B cell (primary cell): ENCODE results near the gene ATP12A. TPM values are rescaled to one million over a fixed set of nuclear protein-coding genes. Genes with fewer than 3 reads are reported as not detected.

Source experiments
- ATAC-seq: fragments of 200-7000 bp; cut with Tn5 transposase; one replicate; pipeline ENCODE4 v1.10.0; 2021; ENCODE audit warnings: low read depth, mild to moderate bottlenecking, moderate number of reproducible peaks, moderate library complexity
- CTCF ChIA-PET: fragments of 350-600 bp; sonication (Branson Sonifier 250); formaldehyde crosslinking; loops from one replicate; lab custom pipeline; 2021; ENCODE audit warnings: antibody characterized with exemption, inconsistent platforms; lab: Charles Lee
- POLR2A ChIA-PET: fragments of 350-600 bp; sonication (Branson Sonifier 250); formaldehyde crosslinking; loops from one replicate; lab custom pipeline; 2021; ENCODE audit warnings: antibody characterized with exemption; lab: Charles Lee
- DNase-seq: peaks from one replicate; pipeline ENCODE4 v3.0.0; 2013
- H2AFZ ChIP-seq: 2 replicates; pipeline ENCODE4 v1.6.1; 2012; ENCODE audit warnings: mild to moderate bottlenecking, low read depth, low read length; ENCODE audit not compliant: insufficient read depth, poor library complexity, severe bottlenecking
- H3K27ac ChIP-seq, 2 donors: 1 replicate in 1 of 2; 2 replicates in 1 of 2; pipeline ENCODE4 v1.5.1; 2012 to 2013; ENCODE audit warnings: low read length in 2 of 2, mild to moderate bottlenecking in 2 of 2, moderate library complexity in 1 of 2
- H3K27me3 ChIP-seq, 4 experiments: fragments of 200-600 bp in 1 of 4; sonication (generic) in 1 of 4; replicated peaks in 1 of 4; 1 replicate in 2 of 4; 2 replicates in 2 of 4; pipeline versions ENCODE4 v1.6.1 to v1.7.0; 2013 to 2016; ENCODE audit warnings: low read length in 3 of 4, mild to moderate bottlenecking in 2 of 4, mixed read lengths in 1 of 4, moderate library complexity in 1 of 4; ENCODE audit not compliant: insufficient read depth in 4 of 4, control insufficient read depth in 3 of 4; ENCODE audit errors: control extremely low read depth in 1 of 4
- H3K36me3 ChIP-seq, 2 experiments: replicated peaks in 1 of 2; 1 replicate in 1 of 2; 2 replicates in 1 of 2; pipeline versions ENCODE4 v1.6.1 to v1.7.1; 2013; ENCODE audit warnings: low read length in 1 of 2; ENCODE audit not compliant: insufficient read depth in 2 of 2, control insufficient read depth in 1 of 2; ENCODE audit errors: control extremely low read depth in 1 of 2, extremely low read depth in 1 of 2
- H3K4me1 ChIP-seq, 2 donors: fragments of 200-600 bp in 1 of 2; sonication (generic) in 1 of 2; 1 replicate in 1 of 2; 2 replicates in 1 of 2; pipeline versions ENCODE4 v1.5.1 to v1.6.1; 2013 to 2017; ENCODE audit warnings: low read length in 2 of 2; ENCODE audit not compliant: control insufficient read depth in 2 of 2, insufficient read depth in 2 of 2
- H3K4me2 ChIP-seq: replicated peaks from 2 replicates; pipeline ENCODE3; 2012; ENCODE audit warnings: mild to moderate bottlenecking, low read depth, low read length; ENCODE audit not compliant: poor library complexity, severe bottlenecking
- H3K4me3 ChIP-seq, 5 experiments: fragments of 200-600 bp in 1 of 5; sonication (generic) in 1 of 5; 1 replicate in 3 of 5; 2 replicates in 2 of 5; pipeline versions ENCODE4 v1.5.1 to v1.7.0; 2011 to 2016; ENCODE audit warnings: low read length in 4 of 5, mild to moderate bottlenecking in 4 of 5, low read depth in 2 of 5, control low read depth in 1 of 5, moderate library complexity in 1 of 5; ENCODE audit not compliant: insufficient read depth in 1 of 5; ENCODE audit errors: control extremely low read depth in 1 of 5, extremely low read depth in 1 of 5
- H3K79me2 ChIP-seq: fragments of 200-600 bp; sonication (generic); one replicate; pipeline ENCODE4 v1.6.0; 2016; ENCODE audit warnings: low read length; ENCODE audit not compliant: control insufficient read depth, insufficient read depth
- H3K9ac ChIP-seq: fragments of 200-600 bp; sonication (generic); 2 replicates; pipeline ENCODE4 v1.6.1; 2017; ENCODE audit warnings: mild to moderate bottlenecking, low read length, moderate library complexity
- H3K9me3 ChIP-seq, 3 donors: one replicate each; pipeline versions ENCODE4 v1.6.1 to v1.7.1; 2013; ENCODE audit warnings: low read length in 2 of 3; ENCODE audit not compliant: control insufficient read depth in 2 of 3, insufficient read depth in 1 of 3; ENCODE audit errors: control extremely low read depth in 1 of 3
- H4K20me1 ChIP-seq: 2 replicates; pipeline ENCODE4 v1.6.0; 2012; ENCODE audit warnings: mild to moderate bottlenecking, low read length; ENCODE audit not compliant: insufficient read depth, control insufficient read depth, poor library complexity, severe bottlenecking
- H3K27ac Mint-ChIP-seq: one replicate; pipeline ENCODE4 v1.8.0; 2021; ENCODE audit warnings: mixed read lengths
- H3K27me3 Mint-ChIP-seq: one replicate; pipeline ENCODE4 v1.8.0; 2021; ENCODE audit warnings: mixed read lengths
- H3K4me1 Mint-ChIP-seq: one replicate; pipeline ENCODE4 v1.8.0; 2021; ENCODE audit warnings: mixed read lengths
- H3K4me3 Mint-ChIP-seq: one replicate; pipeline ENCODE4 v1.8.0; 2021; ENCODE audit warnings: mixed read lengths
- H3K9me3 Mint-ChIP-seq: one replicate; pipeline ENCODE4 v1.8.0; 2022; ENCODE audit warnings: mixed read lengths; ENCODE audit not compliant: insufficient read depth
- EZH2 ChIP-seq: IDR thresholded peaks from 2 replicates; pipeline ENCODE4 v1.6.1; 2012; ENCODE audit warnings: borderline replicate concordance, low read depth, mild to moderate bottlenecking, moderate library complexity, low read length; ENCODE audit not compliant: insufficient read depth, poor library complexity, severe bottlenecking
- WGBS: methylation state at CpG from one replicate; pipeline ENCODE4 v1.1.5; 2013; ENCODE audit warnings: missing lambda C conversion rate; ENCODE audit not compliant: insufficient coverage; 5-methylcytosine and 5-hydroxymethylcytosine counted together
- intact Hi-C: fragments of 100-400 bp; cut with micrococcal nuclease; formaldehyde crosslinking; loops from one replicate; pipeline ENCODE4 v1.10.0; 2022
- polyA plus RNA-seq: library from polyadenylated mRNA; depleted of rRNA; stranded (reverse); fragments of >200 nt; gene quantifications from 2 replicates; pipeline ENCODE4 v1.2.3, GENCODE V29; 2012
- total RNA-seq, 2 donors: library from RNA; stranded (reverse); fragments of 120-200 nt in 1 of 2; gene quantifications; 1 replicate in 1 of 2; 2 replicates in 1 of 2; pipeline versions ENCODE4 v1.2.3 to v1.2.4, GENCODE V29; 2013 to 2022
- TF ChIP-seq, protein P1 (sequence below): fragments of 200-600 bp; IDR thresholded peaks from one replicate; pipeline ENCODE4 v1.8.0; 2022; ENCODE audit warnings: antibody characterized with exemption, mild to moderate bottlenecking

ATP12A gene
- total and polyA plus RNA-seq, 2 donors (not counting 1 experiment from before 2014, with no cell fraction given), result not detected

DNA sequence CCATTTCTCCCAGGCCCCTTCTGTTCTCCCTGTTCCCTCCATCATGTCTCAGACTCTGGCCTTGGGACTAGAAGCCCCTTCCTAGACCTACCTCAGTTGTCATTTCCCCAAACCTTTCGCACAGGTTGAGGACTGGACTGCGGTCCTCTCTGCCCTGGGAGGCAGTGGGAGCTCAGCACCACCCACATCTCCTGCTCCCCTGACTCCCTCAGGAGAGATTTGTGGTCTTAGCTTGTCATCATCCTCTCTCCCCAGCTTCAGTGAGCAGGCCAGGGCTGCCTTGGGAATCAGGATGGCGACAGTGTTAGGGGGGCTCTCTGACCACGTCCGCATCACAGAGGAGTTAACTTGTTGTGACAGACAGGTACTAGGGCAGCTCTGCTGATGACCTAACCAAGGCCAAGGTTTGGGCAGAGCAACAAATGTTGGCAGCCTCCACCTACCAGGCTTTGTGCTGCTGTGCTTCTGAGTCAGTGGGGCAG lies 58.2 kb downstream of the ATP12A start:
- DNase-seq (no peak), ATAC-seq (no peak)
- Histone ChIP-seq H2AFZ (no peak overlapping the region), H3K4me3 (no peak overlapping the region), H3K27ac (no peak overlapping the region), H4K20me1 (no peaks in the 10 kb centered on the region), H3K9ac (no peak overlapping the region), H3K36me3 (no peaks in the 10 kb centered on the region), H3K27me3 (no peaks in the 10 kb centered on the region), H3K4me2 (no peak overlapping the region), H3K4me1 (no peaks in the 10 kb centered on the region), H3K9me3 (no peaks in the 10 kb centered on the region), H3K79me2 (no peaks in the 10 kb centered on the region)
- Mint-ChIP-seq H3K27ac (no peak overlapping the region), H3K4me3 (no peak overlapping the region), H3K27me3 (peaks cover 5% of the 10 kb centered on the region), H3K9me3 (no peaks in the 10 kb centered on the region), H3K4me1 (no peaks in the 10 kb centered on the region)
- intact Hi-C loops, result no loop called here
- CTCF ChIA-PET, result no interaction called here
- TF ChIP-seq, protein P1, sequence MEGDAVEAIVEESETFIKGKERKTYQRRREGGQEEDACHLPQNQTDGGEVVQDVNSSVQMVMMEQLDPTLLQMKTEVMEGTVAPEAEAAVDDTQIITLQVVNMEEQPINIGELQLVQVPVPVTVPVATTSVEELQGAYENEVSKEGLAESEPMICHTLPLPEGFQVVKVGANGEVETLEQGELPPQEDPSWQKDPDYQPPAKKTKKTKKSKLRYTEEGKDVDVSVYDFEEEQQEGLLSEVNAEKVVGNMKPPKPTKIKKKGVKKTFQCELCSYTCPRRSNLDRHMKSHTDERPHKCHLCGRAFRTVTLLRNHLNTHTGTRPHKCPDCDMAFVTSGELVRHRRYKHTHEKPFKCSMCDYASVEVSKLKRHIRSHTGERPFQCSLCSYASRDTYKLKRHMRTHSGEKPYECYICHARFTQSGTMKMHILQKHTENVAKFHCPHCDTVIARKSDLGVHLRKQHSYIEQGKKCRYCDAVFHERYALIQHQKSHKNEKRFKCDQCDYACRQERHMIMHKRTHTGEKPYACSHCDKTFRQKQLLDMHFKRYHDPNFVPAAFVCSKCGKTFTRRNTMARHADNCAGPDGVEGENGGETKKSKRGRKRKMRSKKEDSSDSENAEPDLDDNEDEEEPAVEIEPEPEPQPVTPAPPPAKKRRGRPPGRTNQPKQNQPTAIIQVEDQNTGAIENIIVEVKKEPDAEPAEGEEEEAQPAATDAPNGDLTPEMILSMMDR, result no peak
- TF ChIP-seq EZH2, result no peak
- POLR2A ChIA-PET, result no interaction called here
- WGBS, result 98% methylated on average over 5 of the region's 5 CpGs

DNA sequence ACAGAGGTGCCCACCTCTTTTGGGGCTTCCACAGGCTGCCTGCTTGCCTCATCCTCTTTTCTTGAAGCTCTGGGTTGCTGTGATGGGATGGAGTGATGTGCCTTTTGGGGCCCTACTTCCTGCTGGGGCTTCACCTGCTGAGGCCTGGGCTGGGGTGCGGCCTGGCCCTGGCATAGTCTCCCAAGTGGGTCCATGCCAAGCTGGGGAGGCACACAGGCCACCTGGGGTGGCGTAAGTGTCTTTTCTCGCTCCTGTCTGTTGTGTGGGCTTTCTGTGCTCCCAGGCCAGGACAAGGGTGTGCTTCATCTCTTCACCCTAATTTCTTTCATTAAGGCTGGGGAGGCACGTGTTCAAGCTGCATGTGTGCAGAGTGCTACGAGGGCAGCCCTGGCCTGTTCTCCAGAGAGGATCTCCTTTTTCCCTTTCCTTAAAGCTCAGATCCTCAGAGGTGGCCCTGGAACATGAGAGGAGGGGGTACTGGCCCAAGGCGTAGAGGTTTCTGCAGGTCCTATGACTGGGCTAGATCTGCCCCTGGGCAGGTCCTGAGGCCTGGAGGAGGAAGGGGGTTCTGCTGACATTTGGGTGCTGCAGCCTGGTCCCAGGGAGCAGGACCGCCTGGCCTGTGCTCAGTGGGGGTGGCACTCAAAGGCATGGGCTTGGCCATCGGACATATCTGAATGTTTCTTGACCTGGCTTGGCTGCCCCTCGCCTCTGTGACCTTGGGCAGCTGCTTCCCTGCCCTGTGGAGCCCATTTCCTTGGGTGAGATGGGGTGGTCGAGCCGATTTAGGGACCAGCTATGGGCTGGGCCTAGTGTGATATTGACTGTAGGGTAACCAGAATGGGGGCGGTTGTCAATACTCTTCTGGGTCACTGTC lies 60.0 kb downstream of the ATP12A start:
- 99% methylated on average over 8 of the region's 12 CpGs for WGBS
- H2AFZ ChIP-seq, result no peak overlapping the region
- H3K79me2 ChIP-seq, result no peaks in the 10 kb centered on the region
- no peak overlapping the region for H3K4me3 ChIP-seq
- H3K27ac ChIP-seq, result no peak overlapping the region
- no peak overlapping the region for H3K4me2 ChIP-seq
- intact Hi-C loops, result no loop called here
- H3K9ac ChIP-seq, result no peak overlapping the region
- TF ChIP-seq, protein P1, result no peak
- TF ChIP-seq EZH2, result no peak
- Mint-ChIP-seq H3K4me3 (no peak overlapping the region), H3K9me3 (no peaks in the 10 kb centered on the region), H3K4me1 (peaks cover 3% of the 10 kb centered on the region), H3K27me3 (peaks cover 19% of the 10 kb centered on the region), H3K27ac (no peak overlapping the region)
- H3K4me1 ChIP-seq, result no peaks in the 10 kb centered on the region
- no peaks in the 10 kb centered on the region for H4K20me1 ChIP-seq
- CTCF ChIA-PET, result interaction anchor here (1.7 kb wide), 1 partner anchor 255 kb away, joined by 4 read pairs; no protein-coding TSS in a partner anchor
- no peak for DNase-seq
- POLR2A ChIA-PET, result no interaction called here
- H3K36me3 ChIP-seq, result no peaks in the 10 kb centered on the region
- no peaks in the 10 kb centered on the region for H3K9me3 ChIP-seq
- H3K27me3 ChIP-seq, result peaks cover 0 to 6% (median 0%) of the 10 kb centered on the region in 4 experiments
- ATAC-seq, result no peak
